ENCODE results near the gene TRIOBP.

The TRIOBP gene

DNA sequence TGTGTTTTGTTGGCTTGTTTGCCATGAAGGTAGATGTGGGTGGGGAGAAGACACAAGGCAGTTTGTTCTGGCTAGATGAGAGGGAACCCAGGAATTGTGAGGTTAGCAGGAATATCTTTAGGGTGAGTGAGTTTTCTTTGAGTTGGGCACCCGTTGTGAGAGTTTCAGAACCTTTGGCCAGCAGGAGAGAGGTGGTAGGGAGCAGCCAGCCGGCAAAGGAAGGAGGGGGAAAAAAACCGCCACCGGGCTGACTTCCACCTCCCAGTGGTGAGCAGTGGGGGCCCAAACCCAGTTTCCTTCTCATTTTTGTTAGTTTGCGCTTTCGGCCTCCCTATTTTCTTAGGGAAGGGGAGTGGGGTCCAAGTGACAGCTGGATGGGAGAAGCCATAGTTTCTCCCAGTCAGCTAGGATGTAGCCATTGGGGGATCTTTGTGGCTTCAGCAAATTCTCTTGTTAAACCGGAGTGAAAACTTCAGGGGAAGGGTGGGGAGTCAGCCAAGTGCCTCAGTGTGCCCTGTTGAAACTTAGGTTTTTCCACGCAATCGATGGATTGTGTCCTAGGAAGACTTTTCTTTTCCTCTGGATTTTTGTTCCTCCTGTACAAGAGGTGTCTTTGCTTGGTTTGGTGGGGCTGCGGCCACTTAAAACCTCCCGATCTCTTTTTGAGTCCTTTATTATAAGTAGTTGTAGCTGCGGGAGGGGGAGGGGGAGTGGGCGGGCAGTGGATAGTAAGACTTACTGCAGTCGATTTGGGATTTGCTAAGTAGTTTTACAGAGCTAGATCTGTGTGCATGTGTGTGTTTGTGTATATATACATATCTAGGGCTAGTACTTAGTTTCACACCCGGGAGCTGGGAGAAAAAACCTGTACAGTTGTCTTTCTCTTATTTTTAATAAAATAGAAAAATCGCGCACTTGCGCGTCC lies 109.8 kb downstream of the TRIOBP start:
- no peak for DNase-seq

DNA sequence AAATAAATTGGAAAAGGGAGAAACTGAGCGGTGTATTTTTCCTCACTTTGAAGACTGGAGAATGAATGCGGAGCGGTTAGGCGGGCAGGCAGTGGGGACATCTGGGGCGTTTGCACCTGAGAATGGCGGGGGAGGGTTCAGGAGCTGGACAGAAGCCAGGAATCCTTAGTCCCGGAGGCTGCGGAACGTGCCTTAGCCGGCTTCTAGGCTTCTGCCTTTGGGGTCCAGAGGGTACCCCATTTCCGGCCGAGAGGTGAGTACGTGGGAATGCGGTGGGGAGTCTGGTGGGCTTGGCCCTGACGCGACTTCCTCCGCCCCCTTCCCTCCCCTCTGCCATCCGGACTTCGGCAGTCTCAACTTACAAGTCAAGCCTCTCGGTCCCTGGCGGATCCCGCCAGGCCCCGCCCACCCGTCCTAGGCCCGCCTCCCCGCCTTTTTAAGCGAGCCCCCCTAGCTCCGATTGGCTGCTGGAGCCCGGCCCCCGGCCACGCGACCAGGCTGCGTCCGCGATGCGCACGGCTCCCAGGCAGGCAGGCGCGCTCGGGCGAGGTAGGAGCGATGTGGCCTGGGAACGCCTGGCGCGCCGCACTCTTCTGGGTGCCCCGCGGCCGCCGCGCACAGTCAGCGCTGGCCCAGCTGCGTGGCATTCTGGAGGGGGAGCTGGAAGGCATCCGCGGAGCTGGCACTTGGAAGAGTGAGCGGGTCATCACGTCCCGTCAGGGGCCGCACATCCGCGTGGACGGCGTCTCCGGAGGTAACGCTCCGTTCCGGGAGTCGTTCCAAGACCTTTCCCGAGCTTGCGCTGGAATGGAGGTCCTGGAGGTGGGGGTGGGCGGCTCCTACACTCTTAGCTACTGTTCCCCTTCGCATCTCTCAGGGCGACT lies 110.8 kb downstream of the TRIOBP start, which contains the start of gene GCAT:
GCAT (plus strand) TSS at position 525 of the 884 bp plus-strand sequence; CDS start at position 559, 34 bp downstream.
- DNase-seq = peak; percentile 61 to 95 (median 73)

DNA sequence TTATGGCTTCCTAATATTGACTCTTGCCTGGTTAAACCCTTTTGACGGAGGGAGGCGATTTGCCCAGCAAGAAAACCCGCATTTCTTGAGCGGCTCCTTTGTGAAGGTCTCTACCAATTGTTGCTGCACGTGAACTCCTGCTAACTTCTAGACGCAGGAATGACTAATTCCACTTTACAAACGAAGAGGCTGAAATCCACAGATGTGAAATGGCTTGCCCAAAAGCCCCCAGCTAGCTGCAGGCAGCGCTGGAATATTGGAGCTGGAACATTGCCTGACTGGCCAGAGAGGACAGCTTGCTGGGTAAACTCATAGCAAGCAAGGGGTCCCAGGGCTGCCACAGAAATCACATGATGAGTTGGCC lies 111.4 kb downstream of the TRIOBP start:
- DNase-seq = no peak

DNA sequence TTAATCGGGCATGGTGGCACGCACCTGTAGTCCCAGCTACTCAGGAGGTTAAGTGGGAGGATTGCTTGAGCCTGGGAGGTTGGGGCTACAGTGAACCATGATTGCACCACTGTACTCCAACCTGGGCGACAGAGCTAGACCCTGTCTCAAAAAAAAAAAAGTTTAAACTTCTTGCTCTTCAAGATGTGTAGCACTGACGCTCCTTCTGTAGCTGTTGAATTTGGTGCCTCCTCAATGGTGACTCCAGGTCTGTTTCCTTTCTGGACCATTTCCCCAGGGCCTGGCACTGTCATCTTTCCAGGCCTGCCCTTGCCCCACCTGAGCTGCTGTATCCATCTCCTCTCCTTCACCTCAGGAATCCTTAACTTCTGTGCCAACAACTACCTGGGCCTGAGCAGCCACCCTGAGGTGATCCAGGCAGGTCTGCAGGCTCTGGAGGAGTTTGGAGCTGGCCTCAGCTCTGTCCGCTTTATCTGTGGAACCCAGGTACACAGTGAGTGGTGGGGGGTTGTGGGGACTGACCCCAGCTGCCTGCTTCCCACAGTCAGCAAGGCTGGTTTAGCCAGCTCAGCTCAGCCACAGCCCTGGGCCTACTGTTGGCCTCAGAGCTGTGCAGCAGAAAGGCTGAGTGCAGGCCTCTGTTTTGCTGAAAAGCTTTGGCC lies 113.0 kb downstream of the TRIOBP start:
- DNase-seq = no peak

DNA sequence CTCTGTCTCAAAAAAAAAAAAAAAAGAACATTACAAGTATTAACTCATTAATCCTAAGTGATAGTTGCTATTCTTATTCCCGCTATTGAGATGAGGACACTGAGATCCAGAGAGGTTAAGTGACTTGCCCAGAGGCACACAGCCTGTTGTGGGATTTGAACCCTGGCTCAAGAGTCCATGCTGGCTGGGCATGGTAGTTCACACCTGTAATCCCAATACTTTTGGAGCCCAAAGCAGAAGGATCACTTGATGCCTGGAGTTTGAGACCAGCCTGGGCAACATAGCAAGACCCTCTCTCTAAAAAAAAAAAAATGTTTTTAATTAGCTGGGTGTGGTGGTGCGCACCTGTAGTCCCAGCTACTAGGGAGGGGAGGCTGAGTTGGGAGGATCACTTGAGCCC lies 115.0 kb downstream of the TRIOBP start:
- no peak for DNase-seq

DNA sequence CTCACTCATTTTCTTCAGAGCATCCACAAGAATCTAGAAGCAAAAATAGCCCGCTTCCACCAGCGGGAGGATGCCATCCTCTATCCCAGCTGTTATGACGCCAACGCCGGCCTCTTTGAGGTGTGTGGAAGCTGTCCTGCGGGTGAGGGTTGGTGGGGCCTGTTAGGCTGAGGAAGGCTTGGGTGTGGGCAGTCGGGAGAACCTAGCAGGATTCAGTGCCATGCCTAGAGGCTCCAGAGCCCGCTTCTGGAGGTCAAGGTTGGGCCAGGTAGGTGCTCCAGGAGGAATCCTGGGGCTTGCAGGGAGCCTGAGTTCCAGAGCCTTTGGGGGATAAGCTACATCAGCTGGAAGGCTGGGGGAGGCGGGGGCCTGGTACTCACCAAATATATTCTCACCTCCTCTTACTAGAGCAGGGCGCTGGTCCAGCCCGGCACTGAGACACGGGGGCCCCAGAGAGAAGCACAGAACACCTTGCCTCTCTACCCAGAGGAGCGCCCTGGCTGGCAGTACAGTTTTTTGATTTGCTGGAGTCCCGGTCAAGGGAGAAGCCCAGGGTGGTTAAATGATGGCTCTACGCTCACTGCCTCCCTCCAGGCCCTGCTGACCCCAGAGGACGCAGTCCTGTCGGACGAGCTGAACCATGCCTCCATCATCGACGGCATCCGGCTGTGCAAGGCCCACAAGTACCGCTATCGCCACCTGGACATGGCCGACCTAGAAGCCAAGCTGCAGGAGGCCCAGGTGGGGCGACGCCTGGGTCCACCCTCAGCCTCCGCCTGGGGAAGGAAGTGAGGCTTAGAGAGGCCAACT lies 116.2 kb downstream of the TRIOBP start:
- DNase-seq = no peak

DNA sequence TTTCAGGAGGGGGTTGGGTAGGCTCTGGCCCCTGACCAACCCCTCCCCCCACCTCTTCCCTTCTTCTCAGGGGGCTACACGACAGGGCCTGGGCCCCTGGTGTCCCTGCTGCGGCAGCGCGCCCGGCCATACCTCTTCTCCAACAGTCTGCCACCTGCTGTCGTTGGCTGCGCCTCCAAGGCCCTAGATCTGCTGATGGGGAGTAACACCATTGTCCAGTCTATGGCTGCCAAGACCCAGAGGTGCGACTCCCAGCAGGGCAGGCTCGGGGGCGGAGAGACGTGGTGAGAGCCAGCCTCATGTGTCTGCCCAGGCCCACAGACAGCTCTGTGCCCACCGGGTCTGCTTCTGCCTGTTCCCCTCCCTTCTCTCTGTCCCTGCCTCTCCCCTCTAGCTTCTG lies 118.7 kb downstream of the TRIOBP start:
- DNase-seq = no peak

DNA sequence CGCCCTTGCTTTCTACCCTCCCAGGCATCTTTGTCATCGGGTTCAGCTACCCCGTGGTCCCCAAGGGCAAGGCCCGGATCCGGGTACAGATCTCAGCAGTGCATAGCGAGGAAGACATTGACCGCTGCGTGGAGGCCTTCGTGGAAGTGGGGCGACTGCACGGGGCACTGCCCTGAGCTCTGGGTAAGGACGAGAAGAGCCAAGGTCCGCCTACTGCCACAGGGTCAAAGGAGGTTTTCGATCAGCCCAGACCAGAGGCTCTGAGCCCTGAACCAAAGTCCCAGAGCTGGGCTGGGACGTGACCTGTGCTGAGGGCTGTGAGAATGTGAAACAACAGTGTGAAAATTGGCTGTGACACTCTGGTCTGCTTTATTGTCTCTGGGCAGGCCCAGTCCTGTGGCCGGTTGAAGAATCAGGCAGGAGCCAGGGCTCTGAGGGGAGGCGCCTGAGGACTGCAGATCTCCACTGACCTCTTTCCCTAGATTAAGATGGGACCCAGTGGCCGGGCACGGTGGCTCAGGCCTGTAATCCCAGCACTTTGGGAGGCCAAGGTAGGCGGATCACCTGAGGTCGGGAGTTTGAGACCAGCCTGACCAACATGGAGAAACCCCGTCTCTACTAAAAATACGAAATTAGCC lies 119.8 kb downstream of the TRIOBP start:
- DNase-seq = no peak

DNA sequence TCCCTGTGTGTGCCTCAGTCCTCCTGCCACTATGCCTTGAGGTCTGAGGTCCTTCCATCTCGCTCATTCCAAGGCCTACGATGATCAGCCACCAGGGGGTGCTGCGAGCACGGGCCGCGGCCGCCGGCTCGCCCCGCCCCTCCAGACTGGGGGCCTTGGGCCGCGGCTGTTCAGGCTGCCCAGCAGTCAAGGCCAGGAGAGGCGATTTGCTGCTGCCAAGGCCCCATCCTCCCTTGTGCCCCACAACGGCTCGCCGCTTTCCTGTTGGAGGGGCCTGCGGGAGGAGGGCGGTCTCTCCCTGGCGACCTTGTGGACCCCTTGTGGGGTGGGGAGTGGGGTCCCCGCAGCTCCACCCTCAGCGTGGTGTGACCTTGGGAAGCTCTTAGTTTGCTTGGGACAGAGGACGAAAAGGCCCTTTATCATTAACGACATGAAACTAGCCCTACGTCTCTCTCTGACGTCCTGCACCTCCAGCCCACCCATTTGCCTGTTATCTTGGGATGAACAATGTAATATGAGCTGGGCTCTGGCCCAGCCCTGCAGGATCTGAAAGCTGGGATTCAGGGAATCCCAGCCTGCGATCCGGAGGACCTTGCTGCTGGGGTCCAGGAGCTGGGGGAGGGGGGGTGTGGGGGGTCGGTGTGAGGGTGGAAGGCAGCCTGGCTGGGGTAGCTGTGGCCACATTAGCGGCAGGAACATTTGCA lies 121.0 kb downstream of the TRIOBP start:
- peak; percentile 57 to 75 (median 71) for DNase-seq

DNA sequence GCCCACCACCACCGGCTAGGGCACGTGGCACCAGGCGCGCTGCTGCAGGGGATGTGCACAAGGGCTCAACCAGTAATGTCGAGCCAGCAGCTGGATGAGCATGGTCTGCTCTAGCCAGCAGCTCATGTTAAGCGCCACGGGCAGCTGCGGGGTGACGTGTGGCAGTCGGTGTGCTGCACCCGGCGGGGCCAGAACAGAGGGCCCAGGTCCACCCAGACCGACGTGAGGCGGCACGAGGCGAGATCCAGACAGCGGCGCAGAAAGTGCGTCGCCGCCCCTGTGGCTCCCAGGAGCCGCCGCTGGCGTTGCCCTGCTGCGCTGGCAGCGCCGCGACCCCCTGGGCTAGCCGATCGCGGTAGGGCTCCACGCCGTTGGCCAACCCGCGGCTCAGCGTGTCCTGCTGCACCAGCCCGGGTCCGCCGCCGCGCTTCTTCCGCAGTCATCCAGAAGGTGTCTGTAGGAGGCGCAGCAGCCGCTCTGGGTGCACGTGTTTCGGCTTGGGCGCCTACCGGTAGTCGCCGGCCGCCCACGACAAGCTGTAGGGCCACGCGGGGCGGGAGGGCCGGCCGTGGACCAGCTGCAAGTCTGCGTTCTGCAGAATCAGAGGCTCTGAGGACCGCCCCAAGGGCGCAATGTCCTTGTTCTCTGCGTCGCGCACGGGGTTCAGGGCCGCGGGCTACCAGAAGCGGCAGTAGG lies 121.7 kb downstream of the TRIOBP start:
- peak; percentile 36 to 69 (median 56) for DNase-seq

DNA sequence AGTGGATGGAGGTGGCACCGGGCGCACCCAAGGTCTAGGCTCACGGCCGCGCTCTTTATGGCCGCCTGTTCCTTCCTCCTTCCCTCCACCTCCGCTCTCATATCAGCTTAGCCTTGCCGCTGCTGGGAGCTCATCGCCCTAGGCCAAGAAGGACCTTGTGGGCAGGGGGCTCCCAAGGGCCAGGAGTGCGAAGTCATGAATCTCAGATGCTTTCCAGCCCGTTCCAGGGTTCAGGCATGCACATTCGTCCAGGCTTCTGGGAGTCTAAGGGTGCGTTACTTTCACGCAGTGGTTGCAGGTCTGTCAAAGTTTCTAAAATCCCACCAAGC lies 122.2 kb downstream of the TRIOBP start:
- no peak for DNase-seq

DNA sequence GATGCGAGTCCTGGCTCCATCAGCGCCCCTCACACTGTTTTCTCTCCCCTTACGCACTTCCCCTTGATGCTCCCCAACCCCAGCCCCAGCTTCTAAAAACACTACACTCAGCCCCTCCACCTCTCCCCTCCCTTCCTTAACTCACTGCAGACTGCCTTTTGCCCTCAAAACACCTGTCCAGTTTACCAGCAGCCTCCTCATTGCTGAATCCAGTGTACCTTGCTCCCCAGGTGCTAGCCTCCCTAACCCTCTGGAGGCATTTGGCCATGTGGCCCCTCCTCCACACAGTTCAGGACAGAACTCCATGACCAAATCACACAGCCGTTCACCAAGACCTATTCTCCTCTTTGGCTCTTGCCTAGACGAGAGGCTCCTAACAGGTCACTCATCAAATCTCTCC lies 123.5 kb downstream of the TRIOBP start:
- DNase-seq = no peak

DNA sequence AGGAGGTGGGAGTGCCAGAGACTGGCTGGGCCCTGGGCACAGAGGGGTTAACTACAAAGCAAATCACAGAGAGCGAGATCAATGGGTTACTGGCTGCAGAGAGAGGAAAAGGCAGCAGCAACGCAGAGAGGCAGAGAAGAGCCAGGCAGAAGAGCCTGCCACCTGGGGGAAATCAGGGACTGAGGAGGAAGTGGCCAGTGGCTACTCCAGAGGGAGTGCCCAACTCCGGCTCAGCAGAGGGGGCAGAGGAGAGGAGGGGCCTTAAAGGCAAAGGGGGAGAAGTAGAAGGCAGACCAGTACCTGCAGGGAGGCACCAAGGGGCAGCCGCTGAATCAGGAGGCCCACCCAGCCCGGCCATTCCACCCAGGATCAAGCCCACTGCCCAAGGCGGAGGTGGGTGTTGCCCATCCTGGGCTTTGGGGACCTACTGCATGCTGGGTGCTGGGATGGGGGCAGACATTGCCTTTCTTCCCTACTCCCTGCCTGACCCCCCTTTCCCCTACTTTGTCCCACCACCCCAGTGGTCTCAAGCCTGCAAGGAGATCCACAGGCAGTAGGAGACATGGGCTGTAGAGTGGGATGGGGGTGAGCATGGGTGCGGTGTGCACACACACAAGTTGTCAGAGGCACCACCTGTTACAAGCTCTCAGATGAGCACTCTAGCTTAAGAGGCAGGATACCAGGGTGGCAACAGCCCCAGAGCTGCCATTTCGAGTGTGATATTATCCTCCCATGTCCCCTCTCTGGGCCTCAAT lies 125.4 kb downstream of the TRIOBP start:
- DNase-seq = no peak

DNA sequence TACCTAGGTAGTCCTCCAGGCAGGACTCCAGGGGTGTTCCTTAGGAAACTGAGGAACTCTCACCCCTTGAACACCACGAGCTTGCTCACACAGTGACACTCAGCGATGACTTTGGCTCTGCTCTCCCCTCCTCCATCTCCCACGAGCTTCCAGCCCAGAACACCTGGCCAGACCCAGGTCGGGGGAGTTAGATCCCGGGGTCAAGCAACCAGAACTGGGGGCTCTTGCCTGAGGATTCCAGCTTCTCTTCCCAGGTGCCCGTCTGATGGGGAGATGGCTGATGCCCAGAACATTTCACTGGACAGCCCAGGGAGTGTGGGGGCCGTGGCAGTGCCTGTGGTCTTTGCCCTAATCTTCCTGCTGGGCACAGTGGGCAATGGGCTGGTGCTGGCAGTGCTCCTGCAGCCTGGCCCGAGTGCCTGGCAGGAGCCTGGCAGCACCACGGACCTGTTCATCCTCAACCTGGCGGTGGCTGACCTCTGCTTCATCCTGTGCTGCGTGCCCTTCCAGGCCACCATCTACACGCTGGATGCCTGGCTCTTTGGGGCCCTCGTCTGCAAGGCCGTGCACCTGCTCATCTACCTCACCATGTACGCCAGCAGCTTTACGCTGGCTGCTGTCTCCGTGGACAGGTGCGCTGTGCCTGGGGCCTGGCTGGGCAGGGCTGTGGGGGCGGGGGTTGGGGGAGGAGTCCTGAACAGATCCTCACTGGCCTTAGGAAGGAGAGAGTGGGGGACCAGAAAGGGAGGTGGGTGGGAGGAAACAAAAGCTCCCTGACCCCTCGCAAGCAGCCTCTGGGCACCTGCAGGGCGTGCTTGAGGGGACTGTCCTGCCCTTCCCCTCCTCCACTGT lies 126.5 kb downstream of the TRIOBP start, which contains the start of gene GALR3:
GALR3 (plus strand) TSS at position 249 of the 852 bp plus-strand sequence; CDS start at position 274, 25 bp downstream.
- DNase-seq = no peak

DNA sequence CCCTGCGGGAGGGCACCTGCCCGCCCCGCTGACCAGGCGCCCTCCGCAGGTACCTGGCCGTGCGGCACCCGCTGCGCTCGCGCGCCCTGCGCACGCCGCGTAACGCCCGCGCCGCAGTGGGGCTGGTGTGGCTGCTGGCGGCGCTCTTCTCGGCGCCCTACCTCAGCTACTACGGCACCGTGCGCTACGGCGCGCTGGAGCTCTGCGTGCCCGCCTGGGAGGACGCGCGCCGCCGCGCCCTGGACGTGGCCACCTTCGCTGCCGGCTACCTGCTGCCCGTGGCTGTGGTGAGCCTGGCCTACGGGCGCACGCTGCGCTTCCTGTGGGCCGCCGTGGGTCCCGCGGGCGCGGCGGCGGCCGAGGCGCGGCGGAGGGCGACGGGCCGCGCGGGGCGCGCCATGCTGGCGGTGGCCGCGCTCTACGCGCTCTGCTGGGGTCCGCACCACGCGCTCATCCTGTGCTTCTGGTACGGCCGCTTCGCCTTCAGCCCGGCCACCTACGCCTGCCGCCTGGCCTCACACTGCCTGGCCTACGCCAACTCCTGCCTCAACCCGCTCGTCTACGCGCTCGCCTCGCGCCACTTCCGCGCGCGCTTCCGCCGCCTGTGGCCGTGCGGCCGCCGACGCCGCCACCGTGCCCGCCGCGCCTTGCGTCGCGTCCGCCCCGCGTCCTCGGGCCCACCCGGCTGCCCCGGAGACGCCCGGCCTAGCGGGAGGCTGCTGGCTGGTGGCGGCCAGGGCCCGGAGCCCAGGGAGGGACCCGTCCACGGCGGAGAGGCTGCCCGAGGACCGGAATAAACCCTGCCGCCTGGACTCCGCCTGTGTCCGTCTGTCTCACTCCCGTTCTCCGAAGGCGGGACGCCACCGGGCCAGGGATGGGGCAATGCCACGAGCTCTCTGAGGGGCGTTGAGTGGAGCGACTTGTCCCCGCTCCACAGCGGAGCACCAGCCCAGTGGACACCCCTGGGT lies 128.1 kb downstream of the TRIOBP start:
- peak in 1 of 5 donors; percentile 41 for DNase-seq

All from T-helper 1 cell (primary cell).